Activated CD4-positive, alpha-beta T cell treated with anti-CD3 and anti-CD28 coated beads, Interleukin-2, Interleukin-6, amounts not matched to agents 100 ng/mL and 50 ng/mL, durations not matched to agents 16 hours and 8 hours (primary cell): ENCODE measurements around the gene MRPL2.

Experiments
- DNase-seq: peaks from one replicate; pipeline ENCODE4 v3.0.0-alpha.2; 2020

The MRPL2 gene

GRCh38 chr6:43016943-43017334 is 42.3 kb downstream of the MRPL2 start:
- DNase-seq, result no peak

GRCh38 chr6:43016176-43016942 is 42.9 kb downstream of the MRPL2 start:
- DNase-seq, result no peak

- no peak for DNase-seq
Observed at GRCh38 chr6:43014434-43014909, 44.8 kb downstream of the MRPL2 start.

GRCh38 chr6:43013843-43014433 is 45.3 kb downstream of the MRPL2 start, which contains the start of the genes KLHDC3 and MEA1:
Gene KLHDC3, plus strand, starts transcription at chr6:43014249. Its CDS starts 2,944 bp downstream, at chr6:43017193.
Gene MEA1, minus strand, starts transcription at chr6:43013946. Its CDS starts 133 bp downstream, at chr6:43013813.
- DNase-seq, result peak; percentile 100

- no peak for DNase-seq
Observed at GRCh38 chr6:43013097-43013842, 46.0 kb downstream of the MRPL2 start.

- no peak for DNase-seq
Observed at GRCh38 chr6:43012364-43012763, 46.9 kb downstream of the MRPL2 start.

GRCh38 chr6:43011207-43011606 is 48.0 kb downstream of the MRPL2 start:
- DNase-seq, result no peak

GRCh38 chr6:43009124-43009523 is 50.1 kb downstream of the MRPL2 start:
- peak; percentile 43 for DNase-seq

- no peak for DNase-seq
Observed at GRCh38 chr6:43007126-43007525, 52.1 kb downstream of the MRPL2 start.

- DNase-seq, result no peak
Observed at GRCh38 chr6:43006251-43006650, 53.0 kb downstream of the MRPL2 start.

GRCh38 chr6:43005844-43006243 is 53.4 kb downstream of the MRPL2 start:
- DNase-seq, result no peak
